Calu3 (cell line): ENCODE results near the gene SEMG2. TPM values are rescaled to one million over a fixed set of nuclear protein-coding genes. Genes with fewer than 3 reads are reported as not detected.

Source experiments
- BruUV-seq: library from RNA; stranded (reverse); fragments of 400-500 nt; replicated peaks from 2 replicates; lab custom pipeline; 2021; lab: Mats Ljungman, UMichigan
- CTCF ChIA-PET: fragments of 300-600 bp; sonication (Branson Sonifier 250); formaldehyde crosslinking; loops from one replicate; lab custom pipeline; 2022; ENCODE audit warnings: antibody characterized with exemption; lab: Charles Lee
- DNase-seq: peaks from one replicate; pipeline ENCODE4 v3.0.0; 2022
- H3K27ac Mint-ChIP-seq: one replicate; pipeline ENCODE4 v1.8.0; 2022; ENCODE audit warnings: mixed read lengths; ENCODE audit not compliant: unreplicated experiment
- H3K27me3 Mint-ChIP-seq: one replicate; pipeline ENCODE4 v1.8.0; 2022; ENCODE audit warnings: mixed read lengths; ENCODE audit not compliant: unreplicated experiment
- H3K36me3 Mint-ChIP-seq: one replicate; pipeline ENCODE4 v1.8.0; 2022; ENCODE audit warnings: mild to moderate bottlenecking, moderate library complexity, mixed read lengths; ENCODE audit not compliant: insufficient read depth, unreplicated experiment
- H3K4me1 Mint-ChIP-seq: one replicate; pipeline ENCODE4 v1.8.0; 2022; ENCODE audit warnings: mild to moderate bottlenecking, low read depth, mixed read lengths; ENCODE audit not compliant: unreplicated experiment
- H3K4me3 Mint-ChIP-seq: one replicate; pipeline ENCODE4 v1.8.0; 2022; ENCODE audit warnings: mild to moderate bottlenecking, low read depth, moderate library complexity, mixed read lengths; ENCODE audit not compliant: unreplicated experiment
- H3K9me3 Mint-ChIP-seq: one replicate; pipeline ENCODE4 v1.8.0; 2022; ENCODE audit warnings: low read depth, mixed read lengths; ENCODE audit not compliant: unreplicated experiment
- intact Hi-C: fragments of 100-400 bp; cut with micrococcal nuclease; formaldehyde crosslinking; loops from one replicate; pipeline ENCODE4 v1.10.0; 2022; ENCODE audit not compliant: unreplicated experiment
- total RNA-seq: library from RNA; stranded (reverse); gene quantifications from 2 replicates; pipeline ENCODE4 v1.2.3, GENCODE V29; 2022
- TF ChIP-seq, protein P1 (sequence below): fragments of 200-600 bp; IDR thresholded peaks from one replicate; pipeline ENCODE4 v1.8.0; 2022; ENCODE audit warnings: antibody characterized with exemption; ENCODE audit not compliant: unreplicated experiment

Gene SEMG2
- total RNA-seq, 1 experiment from 2014 or later, result not detected

GRCh38 chr20:45189067-45189609 lies 32.0 kb upstream of the SEMG2 start:
- DNase-seq, result no peak
- CTCF ChIA-PET, result interaction anchor here (1.5 kb wide), 1 partner anchor 13 kb away, joined by 3 read pairs; no protein-coding TSS in a partner anchor
- Mint-ChIP-seq H3K27ac (no peak overlapping the region), H3K27me3 (peaks cover 46% of the 10 kb centered on the region), H3K9me3 (no peaks in the 10 kb centered on the region), H3K36me3 (no peaks in the 10 kb centered on the region), H3K4me3 (no peak overlapping the region), H3K4me1 (peaks cover 13% of the 10 kb centered on the region)
- TF ChIP-seq, protein P1, sequence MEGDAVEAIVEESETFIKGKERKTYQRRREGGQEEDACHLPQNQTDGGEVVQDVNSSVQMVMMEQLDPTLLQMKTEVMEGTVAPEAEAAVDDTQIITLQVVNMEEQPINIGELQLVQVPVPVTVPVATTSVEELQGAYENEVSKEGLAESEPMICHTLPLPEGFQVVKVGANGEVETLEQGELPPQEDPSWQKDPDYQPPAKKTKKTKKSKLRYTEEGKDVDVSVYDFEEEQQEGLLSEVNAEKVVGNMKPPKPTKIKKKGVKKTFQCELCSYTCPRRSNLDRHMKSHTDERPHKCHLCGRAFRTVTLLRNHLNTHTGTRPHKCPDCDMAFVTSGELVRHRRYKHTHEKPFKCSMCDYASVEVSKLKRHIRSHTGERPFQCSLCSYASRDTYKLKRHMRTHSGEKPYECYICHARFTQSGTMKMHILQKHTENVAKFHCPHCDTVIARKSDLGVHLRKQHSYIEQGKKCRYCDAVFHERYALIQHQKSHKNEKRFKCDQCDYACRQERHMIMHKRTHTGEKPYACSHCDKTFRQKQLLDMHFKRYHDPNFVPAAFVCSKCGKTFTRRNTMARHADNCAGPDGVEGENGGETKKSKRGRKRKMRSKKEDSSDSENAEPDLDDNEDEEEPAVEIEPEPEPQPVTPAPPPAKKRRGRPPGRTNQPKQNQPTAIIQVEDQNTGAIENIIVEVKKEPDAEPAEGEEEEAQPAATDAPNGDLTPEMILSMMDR, result no peak
- intact Hi-C loops, result no loop called here
- BruUV-seq, result no TSS peak

DNA sequence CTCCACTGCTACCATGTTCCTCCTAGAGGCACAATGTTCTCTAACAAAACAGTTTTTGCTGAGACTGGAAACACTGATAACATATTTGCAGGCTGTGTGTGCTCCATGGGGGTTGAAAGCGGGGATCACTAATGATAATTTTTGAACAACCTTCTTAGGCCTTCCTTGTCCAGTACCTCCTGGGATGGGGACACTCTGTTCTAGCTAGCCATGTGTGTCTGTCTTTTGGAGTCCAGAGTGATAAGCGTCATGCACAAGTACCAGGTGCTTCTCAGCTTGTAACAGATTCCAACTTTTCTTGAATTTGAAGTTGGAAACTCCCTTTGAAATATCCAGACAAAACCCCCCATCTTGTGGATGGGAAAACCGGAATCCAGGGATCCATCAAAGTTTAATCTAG lies 31.3 kb upstream of the SEMG2 start:
- Mint-ChIP-seq H3K9me3 (no peaks in the 10 kb centered on the region), H3K36me3 (no peaks in the 10 kb centered on the region), H3K4me3 (no peak overlapping the region), H3K4me1 (peaks cover 6% of the 10 kb centered on the region), H3K27me3 (peaks cover 48% of the 10 kb centered on the region), H3K27ac (no peak overlapping the region)
- BruUV-seq, result no TSS peak
- intact Hi-C loops, result no loop called here
- no peak for DNase-seq
- CTCF ChIA-PET, result no interaction called here
- TF ChIP-seq, protein P1, result no peak

GRCh38 chr20:45191926-45192325 lies 29.2 kb upstream of the SEMG2 start:
- intact Hi-C loops, result no loop called here
- Mint-ChIP-seq H3K36me3 (no peaks in the 10 kb centered on the region), H3K4me1 (no peaks in the 10 kb centered on the region), H3K27me3 (peaks cover 50% of the 10 kb centered on the region), H3K27ac (no peak overlapping the region), H3K9me3 (no peaks in the 10 kb centered on the region), H3K4me3 (no peak overlapping the region)
- TF ChIP-seq, protein P1, result no peak
- CTCF ChIA-PET, result interaction anchor here (0.7 to 1.0 kb wide), 3 partner anchors 8 to 17 kb away, joined by 3 read pairs; partner anchors contain the start of gene PI3
- BruUV-seq, result no TSS peak
- DNase-seq, result no peak

- H3K27ac Mint-ChIP-seq, result no peak overlapping the region
- no TSS peak for BruUV-seq
- peaks cover 64% of the 10 kb centered on the region for H3K27me3 Mint-ChIP-seq
- no peaks in the 10 kb centered on the region for H3K4me1 Mint-ChIP-seq
- DNase-seq, result no peak
- H3K4me3 Mint-ChIP-seq, result no peak overlapping the region
- CTCF ChIA-PET, result no interaction called here
- TF ChIP-seq, protein P1, result no peak
- intact Hi-C loops, result no loop called here
- H3K36me3 Mint-ChIP-seq, result no peaks in the 10 kb centered on the region
- no peaks in the 10 kb centered on the region for H3K9me3 Mint-ChIP-seq
Observed at GRCh38 chr20:45193331-45193730, 27.8 kb upstream of the SEMG2 start.
